ENCODE measurements around the gene CFD.
"Not testable (repeated sequence)": the region's sequence is repeated elsewhere in the genome, so short reads cannot be mapped to it uniquely, and the experiment has no call there.

CFD gene
- 1.2 to 3.6 reads per million in 2 donors for total RNA-seq

- DNase-seq, result no peak
Observed at GRCh38 chr19:858868-859843, at the start of gene CFD. TSS of gene CFD (plus strand) at chr19:859664. CDS start at chr19:859690, 26 bp downstream.

- no peak for DNase-seq
Observed at GRCh38 chr19:810077-810855, 49.2 kb upstream of the CFD start.

- DNase-seq, result no peak
Observed at GRCh38 chr19:810883-811489, 48.5 kb upstream of the CFD start.

GRCh38 chr19:811506-812048 is 47.9 kb upstream of the CFD start:
- no peak for DNase-seq

- no peak for DNase-seq
Observed at GRCh38 chr19:812049-812746, 47.3 kb upstream of the CFD start.

GRCh38 chr19:812747-813218 is 46.7 kb upstream of the CFD start:
- no peak for DNase-seq

GRCh38 chr19:813219-814151 is 46.0 kb upstream of the CFD start:
- DNase-seq, result no peak

- DNase-seq, result no peak
Observed at GRCh38 chr19:814152-815078, 45.0 kb upstream of the CFD start.

GRCh38 chr19:815079-815774 is 44.2 kb upstream of the CFD start:
- no peak for DNase-seq

GRCh38 chr19:815775-816499 is 43.5 kb upstream of the CFD start:
- DNase-seq, result no peak

- DNase-seq, result no peak
Observed at GRCh38 chr19:816500-816857, 43.0 kb upstream of the CFD start.

- DNase-seq, result not testable (repeated sequence)
Observed at GRCh38 chr19:820212-820611, 39.3 kb upstream of the CFD start.

- DNase-seq, result no peak
Observed at GRCh38 chr19:821231-821824, 38.1 kb upstream of the CFD start.

- DNase-seq, result no peak
Observed at GRCh38 chr19:821825-822503, 37.5 kb upstream of the CFD start, which contains the start of gene PLPPR3. TSS of gene PLPPR3 (minus strand) at chr19:821955. CDS start at chr19:821559, 396 bp downstream.

- no peak for DNase-seq
Observed at GRCh38 chr19:823565-824121, 35.8 kb upstream of the CFD start.

GRCh38 chr19:824885-825284 is 34.6 kb upstream of the CFD start:
- no peak for DNase-seq

Measured in T-helper 2 cell (primary cell).